A673 (cell line): Measurements from ENCODE around the gene TLE3.

Source experiments
- EZH2 ChIP-seq: fragments of 200-600 bp; sonication (generic); IDR thresholded peaks from 2 replicates; pipeline ENCODE4 v1.6.1; 2017; ENCODE audit warnings: borderline replicate concordance, low read depth, mild to moderate bottlenecking, mixed read lengths, antibody characterized with exemption, low read length; ENCODE audit not compliant: poor library complexity, severe bottlenecking
- TF ChIP-seq, protein P1 (sequence below): fragments of 300-800, 200-600 bp; sonication (generic); conservative IDR thresholded peaks from 2 replicates; pipeline ENCODE4 v1.5.1; 2017; ENCODE audit warnings: low read depth, mild to moderate bottlenecking, antibody characterized with exemption, low read length, moderate library complexity, mixed read lengths

DNA sequence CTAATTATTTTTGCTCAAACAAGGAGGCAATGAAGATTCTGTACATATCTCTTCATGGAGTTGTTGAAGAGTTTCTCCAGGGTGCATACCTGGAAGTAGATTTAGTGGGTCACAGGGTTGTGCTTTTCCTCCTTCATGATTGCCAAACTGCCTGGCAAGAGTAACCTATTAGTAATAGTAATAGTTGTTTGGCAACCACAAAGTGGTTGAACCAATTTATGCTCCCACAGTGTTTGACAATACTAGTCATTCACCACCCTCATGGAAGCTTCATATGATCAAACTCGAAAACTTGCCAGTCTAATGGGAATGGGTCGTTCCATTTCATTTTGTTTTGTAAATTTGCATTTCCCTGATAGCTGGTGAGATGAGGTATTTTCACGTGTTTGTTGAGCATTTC lies 57.8 kb downstream of the TLE3 start:
- TF ChIP-seq, protein P1, sequence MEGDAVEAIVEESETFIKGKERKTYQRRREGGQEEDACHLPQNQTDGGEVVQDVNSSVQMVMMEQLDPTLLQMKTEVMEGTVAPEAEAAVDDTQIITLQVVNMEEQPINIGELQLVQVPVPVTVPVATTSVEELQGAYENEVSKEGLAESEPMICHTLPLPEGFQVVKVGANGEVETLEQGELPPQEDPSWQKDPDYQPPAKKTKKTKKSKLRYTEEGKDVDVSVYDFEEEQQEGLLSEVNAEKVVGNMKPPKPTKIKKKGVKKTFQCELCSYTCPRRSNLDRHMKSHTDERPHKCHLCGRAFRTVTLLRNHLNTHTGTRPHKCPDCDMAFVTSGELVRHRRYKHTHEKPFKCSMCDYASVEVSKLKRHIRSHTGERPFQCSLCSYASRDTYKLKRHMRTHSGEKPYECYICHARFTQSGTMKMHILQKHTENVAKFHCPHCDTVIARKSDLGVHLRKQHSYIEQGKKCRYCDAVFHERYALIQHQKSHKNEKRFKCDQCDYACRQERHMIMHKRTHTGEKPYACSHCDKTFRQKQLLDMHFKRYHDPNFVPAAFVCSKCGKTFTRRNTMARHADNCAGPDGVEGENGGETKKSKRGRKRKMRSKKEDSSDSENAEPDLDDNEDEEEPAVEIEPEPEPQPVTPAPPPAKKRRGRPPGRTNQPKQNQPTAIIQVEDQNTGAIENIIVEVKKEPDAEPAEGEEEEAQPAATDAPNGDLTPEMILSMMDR: no peak
- no peak for TF ChIP-seq EZH2
